Left ventricle myocardium superior (tissue), 1 donor: ENCODE results near the gene ZIC4. TPM values are rescaled to one million over a fixed set of nuclear protein-coding genes. Genes with fewer than 3 reads are reported as not detected.

Experiments
- ATAC-seq: fragments of 200-7000 bp; cut with Tn5 transposase; one replicate; pipeline ENCODE4 v1.9.1; 2020; ENCODE audit warnings: mild to moderate bottlenecking, moderate library complexity
- DNase-seq: peaks from one replicate; pipeline ENCODE4 v3.0.0-alpha.2; 2020
- intact Hi-C: fragments of 100-400 bp; cut with micrococcal nuclease; formaldehyde crosslinking; loops from one replicate; pipeline ENCODE4 v1.11.0; 2022
- total RNA-seq: library from RNA; stranded (reverse); fragmentation: NEBNext Ultra II Directional; extraction: Animal tissue kit (Norgen Biotek cat#: 25700); gene quantifications from one replicate; pipeline ENCODE4 v1.2.1, GENCODE V29; 2021
- donor health status: DM: no; HTN: yes; CAD: no; lungs with severe emphysema.

ZIC4 gene
- total RNA-seq, 1 donor from 2014 or later = not detected

DNA sequence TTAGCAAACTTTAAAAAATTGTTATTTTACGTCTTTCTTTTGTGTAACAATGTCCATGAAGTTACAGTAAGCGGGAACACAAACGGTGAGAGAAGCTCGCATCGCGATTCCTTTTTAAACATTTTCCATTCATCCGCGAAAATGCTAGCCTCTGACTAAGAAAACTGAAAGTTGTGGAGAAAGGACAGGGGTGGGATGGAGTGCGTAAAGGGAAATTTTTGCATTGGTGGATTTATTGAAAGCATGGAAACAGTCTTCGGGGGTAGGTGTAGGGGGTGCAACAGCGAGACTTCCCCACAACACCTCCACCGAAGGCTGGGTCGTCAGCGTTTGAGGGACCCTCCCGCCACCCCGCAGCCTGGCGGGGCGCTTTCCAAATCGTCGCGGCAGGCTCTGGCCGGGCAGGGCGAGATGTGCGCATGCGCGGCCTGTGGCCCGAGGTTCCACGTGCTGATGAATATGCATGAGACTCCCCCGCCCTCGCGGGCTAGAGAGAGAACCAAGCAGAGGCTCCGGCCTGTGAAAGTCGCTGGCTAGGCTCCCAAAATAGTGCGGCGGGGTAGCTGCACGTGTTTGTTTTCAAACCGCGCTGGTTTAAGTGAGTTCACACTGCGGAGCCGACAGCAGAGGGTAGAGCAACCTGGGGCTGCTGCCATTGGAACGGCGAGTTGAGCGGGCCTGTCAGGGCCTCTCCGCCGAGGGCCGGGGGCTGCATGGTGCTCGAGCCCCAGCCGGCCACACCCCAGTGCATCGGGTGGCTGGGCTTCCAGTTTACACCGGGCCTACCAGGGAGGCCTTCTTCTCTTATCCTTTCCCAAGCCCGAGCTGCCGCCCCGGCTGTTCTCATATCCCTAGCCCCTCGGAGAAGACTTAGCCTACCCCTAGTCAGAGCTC is 12.7 kb upstream of the ZIC4 start:
- intact Hi-C loops = no loop called here
- no peak for DNase-seq
- ATAC-seq = no peak

DNA sequence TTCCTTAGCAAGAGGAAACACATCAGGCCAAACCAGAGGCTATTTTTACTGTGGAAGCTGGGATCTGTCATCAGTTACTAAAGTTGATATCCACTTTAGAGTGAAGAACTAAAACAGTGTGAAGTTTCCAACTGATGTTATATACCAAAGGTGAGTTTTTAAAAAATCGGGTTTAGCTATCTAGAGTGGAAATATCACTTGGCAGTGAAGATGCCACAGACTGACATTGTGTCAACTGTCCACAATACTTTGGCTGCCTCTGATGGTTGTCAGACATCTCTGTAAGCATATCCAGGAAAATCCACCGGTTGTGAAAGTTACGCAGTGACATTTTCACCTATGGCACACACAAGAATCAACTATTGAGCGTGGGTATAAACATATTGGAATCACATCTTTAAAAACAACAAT is 12.0 kb upstream of the ZIC4 start:
- DNase-seq = no peak
- intact Hi-C loops = no loop called here
- no peak for ATAC-seq

DNA sequence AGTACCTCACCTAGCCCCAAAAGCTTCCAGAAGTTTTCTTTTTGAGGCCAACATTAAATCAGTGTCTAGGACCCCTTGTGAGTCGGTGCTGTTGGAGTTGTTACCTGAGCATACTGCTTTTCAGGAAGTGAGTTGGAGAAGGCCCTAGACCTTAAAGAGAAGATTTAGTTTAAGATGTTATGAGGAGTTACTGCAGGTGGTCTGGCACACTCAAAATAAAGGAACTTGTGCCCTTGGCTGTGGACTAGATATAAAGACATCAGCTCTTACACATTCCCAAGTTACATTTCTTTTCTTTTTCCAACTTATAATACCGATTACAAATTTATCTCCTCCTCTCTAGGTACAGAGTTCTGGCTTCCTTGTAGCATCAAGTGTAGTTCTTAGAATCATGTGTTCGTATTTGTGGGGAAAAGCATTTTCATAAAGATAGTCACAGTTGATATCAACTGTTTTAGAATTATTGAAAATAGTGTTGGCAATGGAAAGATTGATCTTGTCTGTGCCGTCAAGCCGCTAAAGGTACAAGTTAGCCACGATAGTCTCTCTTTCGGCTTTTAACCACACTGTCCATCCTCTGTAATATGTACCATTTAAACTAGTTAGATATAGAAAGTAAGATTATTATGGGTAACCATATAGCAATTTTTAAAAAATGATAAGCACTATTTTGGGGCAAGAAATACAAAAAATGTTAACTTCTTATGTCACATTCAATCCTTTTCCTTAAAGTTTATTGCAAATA is 11.4 kb upstream of the ZIC4 start:
- DNase-seq (no peak), ATAC-seq (no peak)
- intact Hi-C loops = no loop called here

DNA sequence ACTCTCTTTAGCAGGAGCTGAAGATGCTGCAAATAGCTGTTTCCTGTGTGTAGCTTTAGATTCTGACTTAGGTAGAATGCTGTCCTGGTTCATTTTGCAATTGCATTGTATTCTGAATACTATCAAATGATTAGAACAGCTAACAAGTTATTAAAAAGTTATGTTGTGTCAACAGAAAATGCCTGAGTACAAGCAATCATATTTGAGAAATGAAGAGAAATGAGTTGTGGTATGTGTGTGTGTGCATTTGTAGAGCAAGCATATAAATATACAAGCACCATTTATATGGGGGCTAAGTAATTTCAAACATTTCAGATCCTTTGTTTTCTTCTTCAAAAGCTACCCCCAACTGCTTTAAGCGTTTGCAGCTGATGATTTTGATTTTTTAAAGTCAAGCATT is 10.6 kb upstream of the ZIC4 start:
- intact Hi-C loops = no loop called here
- DNase-seq (no peak), ATAC-seq (no peak)

DNA sequence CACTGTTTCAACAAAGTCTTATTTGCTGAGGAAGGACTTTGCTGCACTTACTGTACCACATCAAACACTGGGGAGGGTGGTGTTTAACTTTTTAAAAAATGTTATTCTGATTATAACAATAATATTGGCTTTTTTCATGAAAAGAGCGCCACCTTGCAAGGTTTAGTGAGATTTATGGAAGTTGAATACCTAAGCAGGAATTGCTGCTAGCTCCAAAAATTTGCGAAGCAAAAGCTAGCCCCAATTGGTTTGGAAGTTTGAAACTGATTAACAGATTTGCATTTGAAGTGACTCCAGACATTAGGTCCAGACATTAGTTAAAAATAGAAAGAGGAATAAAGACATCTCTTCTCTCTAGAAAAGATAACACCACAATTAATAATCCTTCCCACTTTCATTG is 9.5 kb upstream of the ZIC4 start:
- no peak for ATAC-seq
- intact Hi-C loops = no loop called here
- no peak for DNase-seq

DNA sequence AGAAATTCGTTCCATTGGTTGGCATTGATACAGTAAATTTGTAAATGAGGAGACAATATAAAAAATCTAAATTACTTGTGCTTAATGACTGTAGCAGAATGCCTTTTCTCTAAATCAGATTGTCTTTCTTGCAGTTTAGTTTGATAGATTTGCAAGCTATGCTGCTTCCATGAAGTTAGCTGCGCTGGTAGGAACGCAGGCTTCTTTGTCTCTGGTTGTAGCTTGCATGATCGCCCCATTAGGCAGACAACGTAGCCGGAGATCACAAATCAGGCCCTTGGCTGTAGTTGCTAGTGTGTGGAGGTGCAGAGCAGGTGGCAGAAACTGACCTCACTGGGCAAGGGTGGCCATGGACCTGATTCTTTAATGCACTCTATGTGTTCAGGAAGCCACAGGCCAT is 8.9 kb upstream of the ZIC4 start:
- intact Hi-C loops = no loop called here
- DNase-seq = no peak
- no peak for ATAC-seq

DNA sequence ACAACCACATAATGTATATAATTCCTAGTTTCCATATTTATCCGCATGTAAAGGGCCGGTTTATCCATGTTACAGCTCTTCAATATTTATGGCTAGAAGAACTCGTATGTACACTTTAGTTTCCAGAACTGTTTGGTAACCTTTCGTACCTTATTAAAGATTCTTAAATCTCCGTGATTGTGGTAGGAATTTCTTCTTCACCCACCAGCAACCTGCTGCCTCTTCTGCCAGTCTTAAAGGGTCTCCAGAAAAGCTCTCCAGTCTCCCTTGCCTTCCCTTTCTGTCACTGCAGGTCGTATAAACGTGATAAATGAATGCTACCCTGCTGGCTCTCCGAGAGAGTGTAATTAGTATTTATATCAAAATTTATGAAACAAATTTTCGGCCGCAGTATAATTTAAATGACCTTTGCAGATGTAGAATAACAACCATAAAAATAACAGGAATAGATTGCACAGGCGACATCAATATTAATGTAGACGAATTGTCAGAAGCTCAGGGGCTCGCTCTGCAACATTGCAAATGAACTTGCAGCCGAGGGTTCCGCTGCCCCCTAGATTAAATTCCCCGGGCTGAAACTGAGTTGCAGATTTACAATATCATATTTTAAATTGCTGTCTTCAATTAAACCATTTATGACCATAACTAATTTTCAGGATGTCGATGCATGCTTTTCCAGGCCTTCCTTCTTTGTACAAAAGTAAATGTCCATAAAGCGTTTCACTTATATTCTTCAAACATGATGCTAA is 8.2 kb upstream of the ZIC4 start:
- ATAC-seq (no peak), DNase-seq (no peak)
- intact Hi-C loops = no loop called here

DNA sequence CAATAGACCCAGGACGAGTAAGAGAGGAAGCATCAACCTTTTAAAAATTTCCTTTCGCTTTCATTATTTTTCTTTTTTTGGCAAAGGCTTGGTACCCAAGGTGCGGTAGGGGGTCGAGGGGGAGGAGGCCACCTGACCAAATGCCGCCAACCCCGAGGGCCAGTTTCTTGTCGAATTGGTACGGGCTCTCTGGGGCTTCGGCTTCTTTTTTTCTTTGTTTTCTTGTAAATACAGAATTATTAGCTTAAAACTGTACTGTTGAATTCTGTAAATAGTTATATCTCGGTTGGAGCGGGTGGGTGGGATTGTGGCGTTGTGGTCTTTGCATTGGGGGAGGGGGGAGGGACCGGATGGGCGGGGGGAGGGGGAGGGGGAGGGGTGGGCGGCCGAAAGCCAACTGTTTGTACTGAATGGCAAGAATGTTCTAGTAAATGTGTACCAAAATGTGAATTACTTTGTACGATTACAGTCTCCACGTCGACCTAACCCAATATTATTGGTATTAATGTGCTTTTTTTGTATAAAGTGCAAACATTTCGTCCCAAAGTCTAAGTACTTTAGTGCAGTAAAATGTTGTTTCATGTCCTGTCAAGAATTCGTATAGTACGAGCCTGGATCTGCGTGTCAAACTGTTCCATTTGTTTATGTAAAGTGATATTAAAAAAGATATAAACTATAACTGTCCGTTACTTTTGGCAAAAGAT is 7.5 kb upstream of the ZIC4 start:
- ATAC-seq = no peak
- no peak for DNase-seq
- intact Hi-C loops = no loop called here

DNA sequence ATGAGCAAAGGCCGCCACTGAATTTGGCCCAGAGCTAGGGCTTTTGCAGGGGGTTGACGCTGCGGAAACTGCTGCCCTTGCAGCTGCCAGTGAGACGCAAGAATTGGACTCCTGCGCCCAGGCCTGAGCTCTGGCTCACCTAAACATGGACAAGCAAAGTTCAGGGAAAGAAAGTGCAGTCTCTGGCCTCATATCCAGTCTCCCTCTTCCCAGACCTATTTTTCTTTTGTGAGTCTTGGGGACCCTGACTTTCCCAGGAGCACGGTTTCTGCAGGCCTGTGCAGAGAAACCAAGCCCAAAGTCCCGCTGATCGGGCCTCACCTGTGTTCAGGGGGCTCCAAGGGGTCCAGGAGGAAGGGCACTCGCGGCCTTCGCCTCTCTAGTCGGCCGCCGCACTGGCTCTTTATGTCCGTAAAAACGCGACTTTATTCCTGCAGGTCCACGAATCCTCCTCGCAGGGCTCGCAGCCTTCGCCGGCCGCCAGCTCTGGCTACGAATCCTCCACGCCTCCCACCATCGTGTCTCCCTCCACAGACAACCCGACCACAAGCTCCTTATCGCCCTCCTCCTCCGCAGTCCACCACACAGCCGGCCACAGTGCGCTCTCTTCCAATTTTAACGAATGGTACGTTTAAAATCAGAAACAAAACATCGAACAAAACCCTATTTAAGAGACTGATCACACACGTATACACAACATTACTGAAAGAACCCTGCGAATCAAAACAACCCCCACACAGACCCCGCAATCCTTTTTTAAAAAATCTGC is 6.8 kb upstream of the ZIC4 start:
- DNase-seq (no peak), ATAC-seq (no peak)
- intact Hi-C loops = no loop called here

DNA sequence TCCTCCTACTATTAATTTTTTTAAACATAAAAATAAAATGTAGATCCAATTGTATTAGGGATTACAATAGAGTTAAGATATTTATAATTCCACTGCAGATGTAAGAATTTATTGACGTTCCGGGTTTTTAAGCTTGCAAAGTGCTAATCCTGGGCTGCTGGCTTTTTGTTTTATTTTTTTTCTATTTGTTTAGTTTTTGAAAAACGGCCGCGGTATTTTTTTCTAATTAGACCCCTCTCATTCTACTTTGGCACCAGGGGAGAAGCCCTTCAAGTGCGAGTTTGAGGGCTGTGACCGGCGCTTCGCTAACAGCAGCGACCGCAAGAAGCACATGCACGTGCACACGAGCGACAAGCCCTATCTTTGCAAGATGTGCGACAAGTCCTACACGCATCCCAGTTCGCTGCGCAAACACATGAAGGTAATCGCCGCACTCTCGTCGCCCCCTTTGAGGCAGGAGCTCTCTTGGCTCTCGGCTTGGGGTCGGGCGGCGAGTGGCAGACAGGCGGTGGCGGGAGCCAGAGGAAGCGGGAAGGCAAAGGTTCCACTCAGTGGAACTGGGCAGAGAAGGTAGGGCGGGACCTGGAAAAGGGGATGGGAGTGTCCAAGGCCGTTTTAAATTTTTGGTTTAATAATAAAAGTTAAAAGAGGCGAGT is 6.0 kb upstream of the ZIC4 start:
- ATAC-seq = no peak
- no peak for DNase-seq
- intact Hi-C loops = no loop called here

DNA sequence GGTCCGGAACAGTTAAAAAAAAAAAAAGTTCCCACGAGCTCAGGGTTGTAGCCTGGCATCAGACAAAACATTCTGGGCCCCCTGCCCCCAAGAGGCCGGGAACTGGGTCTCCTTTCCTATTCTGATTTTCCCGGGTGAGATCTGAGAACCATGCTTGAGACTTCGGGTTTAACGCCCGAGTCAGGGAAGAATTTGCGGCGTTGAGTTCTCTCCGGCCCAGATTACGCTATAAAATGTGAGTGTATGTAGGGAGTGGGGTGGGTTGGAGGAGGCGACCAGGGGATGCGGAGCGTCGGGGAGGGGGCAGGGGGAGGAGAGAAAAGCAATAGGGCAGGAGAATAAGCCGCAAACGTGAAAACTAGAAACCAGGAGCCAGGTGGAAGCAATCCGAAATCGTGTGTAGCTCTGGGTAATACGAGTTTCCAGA is 5.5 kb upstream of the ZIC4 start:
- ATAC-seq (no peak), DNase-seq (no peak)
- intact Hi-C loops = no loop called here

DNA sequence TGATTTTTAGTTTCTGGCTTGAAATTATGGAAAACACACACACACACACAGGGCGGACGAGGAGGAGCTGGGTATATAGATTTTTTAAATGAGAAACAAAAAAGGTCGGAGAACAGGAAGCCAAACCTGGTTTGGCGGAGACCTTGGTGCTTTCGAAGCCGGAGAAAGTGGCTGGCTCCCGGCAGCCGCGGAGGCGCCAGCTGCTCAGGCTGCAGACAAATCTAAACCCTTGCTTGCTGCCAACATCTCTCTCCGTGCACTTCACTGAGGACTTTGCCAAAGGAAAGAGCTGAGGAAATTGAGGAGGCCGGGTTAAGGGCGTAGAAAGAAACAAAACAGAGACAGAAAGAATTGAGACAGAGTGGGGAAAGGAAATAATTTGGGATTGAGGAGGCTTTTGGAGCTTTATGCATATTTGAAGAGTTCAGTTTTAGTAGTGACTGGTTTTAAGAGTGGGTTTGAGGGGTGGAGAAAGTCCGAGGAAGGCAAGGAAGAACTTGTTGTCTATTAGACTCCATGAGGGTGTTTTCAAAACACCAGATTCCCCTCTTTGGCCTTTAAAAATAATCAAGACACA is 5.0 kb upstream of the ZIC4 start:
- ATAC-seq (no peak), DNase-seq (no peak)
- intact Hi-C loops = no loop called here

DNA sequence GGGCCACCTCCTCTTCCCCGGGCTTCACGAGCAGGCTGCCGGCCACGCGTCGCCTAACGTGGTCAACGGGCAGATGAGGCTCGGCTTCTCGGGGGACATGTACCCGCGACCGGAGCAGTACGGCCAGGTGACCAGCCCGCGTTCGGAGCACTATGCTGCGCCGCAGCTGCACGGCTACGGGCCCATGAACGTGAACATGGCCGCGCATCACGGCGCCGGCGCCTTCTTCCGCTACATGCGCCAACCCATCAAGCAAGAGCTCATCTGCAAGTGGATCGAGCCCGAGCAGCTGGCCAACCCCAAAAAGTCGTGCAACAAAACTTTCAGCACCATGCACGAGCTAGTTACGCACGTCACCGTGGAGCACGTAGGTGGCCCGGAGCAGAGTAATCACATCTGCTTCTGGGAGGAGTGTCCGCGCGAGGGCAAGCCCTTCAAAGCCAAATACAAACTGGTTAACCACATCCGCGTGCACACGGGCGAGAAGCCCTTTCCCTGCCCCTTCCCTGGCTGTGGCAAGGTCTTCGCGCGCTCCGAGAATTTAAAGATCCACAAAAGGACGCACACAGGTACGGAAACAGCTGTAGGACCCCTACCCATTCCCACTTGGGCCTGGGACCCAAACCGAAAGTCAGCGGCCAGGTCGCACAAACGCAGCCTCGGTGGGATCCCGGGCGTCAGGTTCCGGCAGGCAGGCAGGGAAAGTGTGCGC is 4.3 kb upstream of the ZIC4 start:
- DNase-seq = no peak
- no peak for ATAC-seq
- intact Hi-C loops = no loop called here

DNA sequence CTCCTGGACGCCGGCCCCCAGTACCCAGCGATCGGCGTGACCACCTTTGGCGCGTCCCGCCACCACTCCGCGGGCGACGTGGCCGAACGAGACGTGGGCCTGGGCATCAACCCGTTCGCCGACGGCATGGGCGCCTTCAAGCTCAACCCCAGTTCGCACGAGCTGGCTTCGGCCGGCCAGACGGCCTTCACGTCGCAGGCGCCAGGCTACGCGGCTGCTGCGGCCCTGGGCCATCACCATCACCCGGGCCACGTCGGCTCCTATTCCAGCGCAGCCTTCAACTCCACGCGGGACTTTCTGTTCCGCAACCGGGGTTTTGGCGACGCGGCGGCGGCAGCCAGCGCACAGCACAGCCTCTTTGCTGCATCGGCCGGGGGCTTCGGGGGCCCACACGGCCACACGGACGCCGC is 3.8 kb upstream of the ZIC4 start:
- intact Hi-C loops = no loop called here
- ATAC-seq (no peak), DNase-seq (no peak)

DNA sequence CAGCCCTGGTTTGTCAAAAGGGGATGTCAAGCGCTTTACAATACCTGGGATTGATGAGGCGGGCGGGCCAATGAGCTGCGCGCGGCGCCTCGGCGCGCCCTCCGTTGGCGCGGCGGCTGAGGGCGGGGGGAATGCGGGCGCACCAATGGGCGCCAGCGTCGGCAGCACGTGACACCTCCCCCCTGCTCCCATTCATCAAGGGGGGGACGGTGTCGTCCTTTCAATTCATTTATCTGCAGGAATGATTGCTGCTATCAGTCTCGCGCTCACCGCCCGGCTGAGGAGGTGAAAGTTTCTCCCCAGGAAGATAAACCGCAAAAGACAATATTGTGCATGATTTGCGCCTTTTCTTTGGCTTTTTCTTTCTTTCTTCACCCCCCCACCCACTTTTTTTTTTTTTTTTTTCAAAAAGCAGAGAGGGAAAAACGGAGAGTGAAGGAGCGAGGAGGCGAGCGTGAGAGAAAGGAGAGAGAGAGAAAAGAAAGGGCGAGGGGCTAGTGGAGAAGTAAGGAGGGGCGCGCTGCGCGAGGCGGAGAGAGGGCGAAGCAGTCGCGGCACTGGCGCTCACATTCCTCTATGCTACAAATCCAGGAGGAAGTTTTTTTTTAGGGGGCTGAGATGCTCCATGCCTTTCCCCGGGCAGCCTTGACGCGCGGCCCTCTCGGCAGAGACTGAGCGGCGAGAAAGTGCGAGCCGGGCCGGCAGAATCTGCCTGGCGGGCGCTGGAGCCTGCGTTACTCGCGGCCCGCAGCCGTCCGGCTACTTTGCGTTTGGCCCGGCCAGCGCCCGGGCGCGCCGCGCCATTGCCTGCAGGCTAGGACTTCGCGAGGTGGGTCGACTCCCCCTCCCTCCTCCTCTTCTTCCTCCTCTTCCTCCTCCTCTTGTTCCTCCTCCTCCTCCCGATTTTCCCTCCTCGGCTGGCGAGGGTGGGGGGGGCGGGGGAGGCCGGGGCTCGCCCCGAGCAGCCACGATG is 3.1 kb upstream of the ZIC4 start, which contains the start of gene ZIC1:
Gene ZIC1 (plus strand): TSS at position 223 of the 973 bp plus-strand sequence. CDS start 748 bp downstream, at position 971.
- no peak for DNase-seq
- ATAC-seq = no peak
- intact Hi-C loops = no loop called here
